ENCODE measurements around the gene MLLT11. TPM values are rescaled to one million over a fixed set of nuclear protein-coding genes. Genes with fewer than 3 reads are reported as not detected.

MLLT11 gene
- total and polyA plus RNA-seq, 2 of the 4 experiments (the other 2 are of a cell fraction): 3.6 to 17.5 TPM

GRCh38 chr1:151059109-151060006 is 839 bp upstream of the MLLT11 start, which contains the start of gene CDC42SE1 (continued):
- peak; percentile 79 for TF ChIP-seq CTCF (conservative IDR thresholded peaks at IDR 0.05; ENCODE audit: low read depth, low read length)

Measured in IMR-90 (cell line).